GM23338 (cell line): ENCODE results near the gene TSPOAP1.

ENCODE experiments used
- CREB1 ChIP-seq: fragments of 250-450 bp; sonication (Bioruptor Pico); IDR thresholded peaks from 2 replicates; pipeline ENCODE4 v1.5.0; 2020; ENCODE audit warnings: low read depth, mild to moderate bottlenecking, moderate library complexity
- CTCF ChIP-seq, 2 experiments: fragments of 200-600 bp in 1 of 2; sonication (generic) in 1 of 2; conservative IDR thresholded peaks; 2 replicates each; pipeline versions ENCODE4 v1.5.1 to v1.6.1; 2016 to 2017; ENCODE audit warnings: antibody characterized with exemption in 2 of 2, low read depth in 2 of 2, mild to moderate bottlenecking in 2 of 2, moderate library complexity in 1 of 2
- EZH2 ChIP-seq: fragments of 200-600 bp; sonication (generic); IDR thresholded peaks from one replicate; pipeline ENCODE4 v1.8.0; 2017; ENCODE audit warnings: antibody characterized with exemption, mild to moderate bottlenecking, low read depth; ENCODE audit not compliant: unreplicated experiment
- EZH2phosphoT487 ChIP-seq: fragments of 200-600 bp; sonication (generic); IDR thresholded peaks from one replicate; pipeline ENCODE4 v1.8.1; 2018; ENCODE audit warnings: antibody characterized with exemption; ENCODE audit not compliant: unreplicated experiment
- JUNB ChIP-seq: IDR thresholded peaks from one replicate; pipeline ENCODE4 v1.6.1; 2016; ENCODE audit warnings: antibody characterized with exemption; ENCODE audit not compliant: unreplicated experiment
- NANOG ChIP-seq: IDR thresholded peaks from 2 replicates; pipeline ENCODE4 v1.6.1; 2016; ENCODE audit warnings: antibody characterized with exemption, borderline replicate concordance
- POLR2AphosphoS5 ChIP-seq: IDR thresholded peaks from 2 replicates; pipeline ENCODE4 v1.6.1; 2016; ENCODE audit warnings: antibody characterized with exemption, low read depth
- REST ChIP-seq: IDR thresholded peaks from one replicate; pipeline ENCODE4 v1.6.1; 2018; ENCODE audit warnings: antibody characterized with exemption; ENCODE audit not compliant: unreplicated experiment

DNA sequence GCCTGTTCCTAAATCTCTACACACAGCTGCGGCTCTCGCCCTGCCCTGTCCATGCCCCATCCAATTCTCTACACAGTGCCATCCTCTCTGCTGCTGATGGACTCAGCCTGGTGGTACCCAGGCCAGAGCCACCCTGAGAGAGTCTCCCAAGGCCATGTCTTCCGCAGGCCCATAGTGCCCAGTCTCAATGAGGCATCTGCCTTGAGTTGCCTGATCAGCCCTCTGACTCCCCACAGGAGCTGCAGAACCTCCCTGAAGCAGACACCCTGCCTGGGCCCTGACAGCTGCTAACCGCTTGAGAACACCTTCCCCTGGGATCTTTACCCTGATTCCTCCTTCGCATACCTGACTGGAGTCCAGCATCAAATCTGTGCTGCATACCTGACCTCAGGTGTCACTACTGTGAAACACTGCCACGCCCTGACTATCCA lies 13.3 kb downstream of the TSPOAP1 start:
- TF ChIP-seq CTCF (conservative IDR thresholded peaks at IDR 0.05; ENCODE audit: low read depth in 2 of 2): no peak
- no peak for TF ChIP-seq REST
- no peak for TF ChIP-seq POLR2AphosphoS5
- no peak for TF ChIP-seq CREB1 (CRISPR knock-in tag)
- TF ChIP-seq EZH2phosphoT487: no peak
- no peak for TF ChIP-seq JUNB
- TF ChIP-seq EZH2: no peak
- no peak for TF ChIP-seq NANOG
